Brain pericyte (primary cell): ENCODE measurements around the gene RNASE7.
"Not testable (repeated sequence)": the region's sequence is repeated elsewhere in the genome, so short reads cannot be mapped to it uniquely, and the experiment has no call there.

Experiments used
- DNase-seq: peaks from one replicate; pipeline ENCODE4 v3.0.0-alpha.2; 2012; ENCODE audit warnings: low read depth, low spot score

RNASE7 gene

GRCh38 chr14:21023817-21024584 is 18.2 kb upstream of the RNASE7 start:
- DNase-seq: no peak

- no peak for DNase-seq
Observed at GRCh38 chr14:21024585-21025370, 17.4 kb upstream of the RNASE7 start, which contains the start of gene NDRG2. Gene NDRG2 (minus strand): TSS chr14:21025061. CDS start chr14:21023315, 1,746 bp downstream.

GRCh38 chr14:21025371-21026273 is 16.5 kb upstream of the RNASE7 start:
- no peak for DNase-seq

GRCh38 chr14:21026274-21026987 is 15.7 kb upstream of the RNASE7 start:
- DNase-seq: no peak

- DNase-seq: no peak
Observed at GRCh38 chr14:21026988-21027315, 15.2 kb upstream of the RNASE7 start.

- DNase-seq: no peak
Observed at GRCh38 chr14:21029917-21030316, 12.2 kb upstream of the RNASE7 start, which contains the start of gene TPPP2. Gene TPPP2 (plus strand): TSS chr14:21030217. CDS start chr14:21030582, 365 bp downstream.

GRCh38 chr14:21030531-21030930 is 11.6 kb upstream of the RNASE7 start:
- DNase-seq: no peak

- DNase-seq: no peak
Observed at GRCh38 chr14:21032326-21033132, 9.6 kb upstream of the RNASE7 start.

GRCh38 chr14:21033133-21033698 is 8.9 kb upstream of the RNASE7 start:
- DNase-seq: no peak

- DNase-seq: no peak
Observed at GRCh38 chr14:21034707-21035106, 7.5 kb upstream of the RNASE7 start, which contains the start of gene RNASE13. Gene RNASE13 (minus strand): TSS chr14:21034807. CDS start chr14:21034288, 519 bp downstream.

GRCh38 chr14:21036751-21037150 is 5.4 kb upstream of the RNASE7 start:
- no peak for DNase-seq

GRCh38 chr14:21037156-21037555 is 5.0 kb upstream of the RNASE7 start:
- no peak for DNase-seq

- no peak for DNase-seq
Observed at GRCh38 chr14:21038441-21039422, 3.4 kb upstream of the RNASE7 start.

GRCh38 chr14:21039585-21040369 is 2.4 kb upstream of the RNASE7 start:
- DNase-seq: no peak

GRCh38 chr14:21040370-21040925 is 1.7 kb upstream of the RNASE7 start:
- no peak for DNase-seq

GRCh38 chr14:21040941-21041340 is 1.2 kb upstream of the RNASE7 start:
- DNase-seq: not testable (repeated sequence)

GRCh38 chr14:21042918-21043317 is 756 bp downstream of the RNASE7 start:
- DNase-seq: no peak
